Astrocyte (in vitro differentiated cells and primary cell): Measurements from ENCODE around the gene HAUS8. TPM values are rescaled to one million over a fixed set of nuclear protein-coding genes. Genes with fewer than 3 reads are reported as not detected.

ENCODE experiments used
- DNase-seq: peaks from one replicate; pipeline ENCODE4 v3.0.0-alpha.2; 2010; ENCODE audit warnings: low read depth
- FAIRE-seq: peaks from 2 replicates; lab custom pipeline; 2011; peaks lifted over from hg19 to GRCh38; lab: Jason Lieb, UNC
- H2AFZ ChIP-seq: 2 replicates; pipeline ENCODE4 v1.6.0; 2012; ENCODE audit warnings: low read depth, low read length, inconsistent platforms
- H3K27ac ChIP-seq: 2 replicates; pipeline ENCODE4 v1.5.1; 2011; ENCODE audit warnings: low read depth, low read length, inconsistent platforms
- H3K27me3 ChIP-seq: 2 replicates; pipeline ENCODE4 v1.6.0; 2011; ENCODE audit warnings: low read length, inconsistent platforms; ENCODE audit not compliant: insufficient read depth
- H3K36me3 ChIP-seq: 2 replicates; pipeline ENCODE4 v1.5.1; 2011; ENCODE audit warnings: low read length, inconsistent platforms; ENCODE audit not compliant: insufficient read depth
- H3K4me1 ChIP-seq: 2 replicates; pipeline ENCODE4 v1.5.1; 2011; ENCODE audit warnings: low read length, inconsistent platforms; ENCODE audit not compliant: insufficient read depth
- H3K4me2 ChIP-seq: 2 replicates; pipeline ENCODE4 v1.6.0; 2012; ENCODE audit warnings: low read length, inconsistent platforms
- H3K4me3 ChIP-seq: 2 replicates; pipeline ENCODE4 v1.5.1; 2011; ENCODE audit warnings: low read depth, mild to moderate bottlenecking, low read length, inconsistent platforms; ENCODE audit not compliant: insufficient read depth
- H3K79me2 ChIP-seq: 2 replicates; pipeline ENCODE4 v1.6.0; 2012; ENCODE audit warnings: mild to moderate bottlenecking, low read length, inconsistent platforms; ENCODE audit not compliant: insufficient read depth
- H3K9ac ChIP-seq: 2 replicates; pipeline ENCODE4 v1.6.0; 2012; ENCODE audit warnings: mild to moderate bottlenecking, low read length, inconsistent platforms
- H3K9me3 ChIP-seq: 2 replicates; pipeline ENCODE4 v1.5.1; 2012; ENCODE audit warnings: low read depth, mild to moderate bottlenecking, low read length, inconsistent platforms; ENCODE audit not compliant: insufficient read depth
- H4K20me1 ChIP-seq: 2 replicates; pipeline ENCODE4 v1.6.0; 2012; ENCODE audit warnings: low read length, inconsistent platforms; ENCODE audit not compliant: insufficient read depth
- H3K27ac Mint-ChIP-seq: one replicate; pipeline ENCODE4 v1.8.0; 2021; ENCODE audit warnings: mild to moderate bottlenecking, mixed read lengths; ENCODE audit not compliant: unreplicated experiment
- H3K27me3 Mint-ChIP-seq: one replicate; pipeline ENCODE4 v1.8.0; 2021; ENCODE audit warnings: low read depth, mixed read lengths; ENCODE audit not compliant: unreplicated experiment
- H3K36me3 Mint-ChIP-seq: one replicate; pipeline ENCODE4 v1.8.0; 2021; ENCODE audit warnings: low read depth, mixed read lengths; ENCODE audit not compliant: unreplicated experiment
- H3K4me1 Mint-ChIP-seq: one replicate; pipeline ENCODE4 v1.8.0; 2021; ENCODE audit warnings: low read depth, mixed read lengths; ENCODE audit not compliant: unreplicated experiment
- H3K4me3 Mint-ChIP-seq: one replicate; pipeline ENCODE4 v1.8.0; 2021; ENCODE audit warnings: mild to moderate bottlenecking, moderate library complexity, mixed read lengths; ENCODE audit not compliant: unreplicated experiment
- H3K9me3 Mint-ChIP-seq: one replicate; pipeline ENCODE4 v1.8.0; 2021; ENCODE audit warnings: mild to moderate bottlenecking, mixed read lengths; ENCODE audit not compliant: unreplicated experiment
- EZH2 ChIP-seq: IDR thresholded peaks from 2 replicates; pipeline ENCODE4 v1.6.1; 2012; ENCODE audit warnings: mild to moderate bottlenecking, low read length, inconsistent platforms; ENCODE audit not compliant: insufficient read depth
- total RNA-seq: library from RNA; stranded (reverse); gene quantifications from 2 replicates; pipeline ENCODE4 v1.2.1, GENCODE V29; 2021
- TF ChIP-seq, protein P1 (sequence below): IDR thresholded peaks from 2 replicates; pipeline ENCODE4 v1.5.1; 2011; ENCODE audit warnings: low read depth, mild to moderate bottlenecking, inconsistent platforms, low read length, moderate library complexity; ENCODE audit not compliant: insufficient read depth

Gene HAUS8
- total RNA-seq, 1 donor from 2014 or later = 5.6 TPM

DNA sequence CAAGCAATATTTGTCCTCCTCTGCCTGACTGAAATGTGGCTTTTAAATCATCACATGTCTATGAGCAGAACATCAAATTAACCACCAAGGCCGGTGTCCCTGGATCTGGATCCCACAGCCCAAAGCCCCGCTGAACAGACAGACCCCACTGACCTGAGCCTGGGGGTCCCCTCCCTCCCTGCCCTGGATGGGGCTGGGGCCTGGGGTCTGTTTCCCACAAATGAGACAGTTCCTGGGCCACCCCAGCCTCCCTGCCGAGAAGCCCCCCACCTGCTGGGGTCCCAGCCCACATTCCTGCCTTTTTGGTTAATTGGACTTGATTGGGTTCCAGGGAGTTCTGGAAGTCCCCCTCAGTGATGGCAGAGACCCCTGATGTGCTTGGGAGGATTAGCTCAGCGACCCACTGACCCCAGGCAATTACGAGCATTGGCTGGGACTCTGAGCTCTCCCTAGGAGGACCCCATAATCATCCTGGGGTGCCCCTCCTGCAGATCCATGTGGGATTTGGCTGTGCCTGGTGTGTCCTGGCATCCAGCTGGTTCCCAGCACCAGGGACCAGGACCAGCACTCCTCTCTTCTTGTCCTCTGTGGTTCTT is 29.2 kb downstream of the HAUS8 start:
- H2AFZ ChIP-seq = no peak overlapping the region
- H3K4me1 ChIP-seq = peaks cover 4% of the 10 kb centered on the region
- H3K9me3 ChIP-seq = no peaks in the 10 kb centered on the region
- Mint-ChIP-seq H3K36me3 (peaks cover under 1% of the 10 kb centered on the region), H3K4me1 (peaks cover 4% of the 10 kb centered on the region), H3K27ac (no peak overlapping the region), H3K27me3 (peaks cover 11% of the 10 kb centered on the region), H3K4me3 (no peak overlapping the region), H3K9me3 (no peaks in the 10 kb centered on the region)
- no peak for DNase-seq
- no peak overlapping the region for H3K27ac ChIP-seq
- no peaks in the 10 kb centered on the region for H3K79me2 ChIP-seq
- no peak overlapping the region for H3K9ac ChIP-seq
- no peak overlapping the region for H3K4me3 ChIP-seq
- H3K4me2 ChIP-seq = no peak overlapping the region
- no peaks in the 10 kb centered on the region for H3K36me3 ChIP-seq
- peaks cover 7% of the 10 kb centered on the region for H3K27me3 ChIP-seq
- no peak for TF ChIP-seq EZH2
- TF ChIP-seq, protein P1, sequence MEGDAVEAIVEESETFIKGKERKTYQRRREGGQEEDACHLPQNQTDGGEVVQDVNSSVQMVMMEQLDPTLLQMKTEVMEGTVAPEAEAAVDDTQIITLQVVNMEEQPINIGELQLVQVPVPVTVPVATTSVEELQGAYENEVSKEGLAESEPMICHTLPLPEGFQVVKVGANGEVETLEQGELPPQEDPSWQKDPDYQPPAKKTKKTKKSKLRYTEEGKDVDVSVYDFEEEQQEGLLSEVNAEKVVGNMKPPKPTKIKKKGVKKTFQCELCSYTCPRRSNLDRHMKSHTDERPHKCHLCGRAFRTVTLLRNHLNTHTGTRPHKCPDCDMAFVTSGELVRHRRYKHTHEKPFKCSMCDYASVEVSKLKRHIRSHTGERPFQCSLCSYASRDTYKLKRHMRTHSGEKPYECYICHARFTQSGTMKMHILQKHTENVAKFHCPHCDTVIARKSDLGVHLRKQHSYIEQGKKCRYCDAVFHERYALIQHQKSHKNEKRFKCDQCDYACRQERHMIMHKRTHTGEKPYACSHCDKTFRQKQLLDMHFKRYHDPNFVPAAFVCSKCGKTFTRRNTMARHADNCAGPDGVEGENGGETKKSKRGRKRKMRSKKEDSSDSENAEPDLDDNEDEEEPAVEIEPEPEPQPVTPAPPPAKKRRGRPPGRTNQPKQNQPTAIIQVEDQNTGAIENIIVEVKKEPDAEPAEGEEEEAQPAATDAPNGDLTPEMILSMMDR = no peak
- FAIRE-seq = no peak
- no peaks in the 10 kb centered on the region for H4K20me1 ChIP-seq

DNA sequence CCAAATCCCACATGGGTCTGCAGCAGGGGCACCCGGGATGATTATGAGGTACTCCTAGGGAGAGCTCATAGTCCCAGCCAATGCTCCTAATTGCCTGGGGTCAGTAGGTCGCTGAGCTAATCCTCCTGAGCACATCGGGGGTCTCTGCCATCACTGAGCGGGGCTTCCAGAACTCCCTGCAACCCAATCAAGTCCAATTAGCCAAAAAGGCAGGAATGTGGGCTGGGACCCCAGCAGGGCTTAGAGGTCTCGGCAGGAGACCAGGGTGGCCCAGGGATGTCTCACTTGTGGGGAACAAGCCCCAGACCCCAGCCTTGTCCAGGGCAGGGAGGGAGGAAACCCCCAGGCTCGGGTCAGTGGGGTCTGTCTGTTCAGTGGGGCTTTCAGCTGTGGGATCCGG is 31.5 kb downstream of the HAUS8 start:
- no peak for FAIRE-seq

DNA sequence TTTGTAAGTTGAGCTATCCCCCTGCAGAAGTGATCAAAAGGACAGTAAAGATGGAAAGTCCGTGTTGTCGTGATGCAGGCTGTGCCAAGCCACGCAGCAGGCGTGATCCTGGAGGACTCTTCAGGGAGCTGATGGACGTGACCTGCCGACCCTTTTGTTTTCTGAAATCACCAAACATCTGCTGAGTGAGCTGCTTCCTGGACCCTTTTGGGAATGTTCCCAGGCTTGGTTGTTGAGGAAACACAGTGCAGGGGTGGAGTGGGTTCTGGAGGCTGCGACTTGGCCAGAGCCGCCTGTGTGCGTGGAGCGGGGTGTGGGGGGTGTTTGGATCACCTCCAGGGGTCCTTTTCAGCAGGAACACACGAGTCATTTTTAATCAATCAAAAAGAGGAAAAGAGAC is 33.3 kb downstream of the HAUS8 start:
- TF ChIP-seq, protein P1 = no peak
- TF ChIP-seq EZH2 = no peak
- no peaks in the 10 kb centered on the region for H3K9me3 Mint-ChIP-seq
- H3K9me3 ChIP-seq = no peaks in the 10 kb centered on the region
- no peak overlapping the region for H3K4me3 Mint-ChIP-seq
- no peak overlapping the region for H2AFZ ChIP-seq
- H3K27ac ChIP-seq = no peak overlapping the region
- H3K27me3 ChIP-seq = peaks cover 10% of the 10 kb centered on the region
- no peak overlapping the region for H3K4me3 ChIP-seq
- no peaks in the 10 kb centered on the region for H3K79me2 ChIP-seq
- H3K36me3 Mint-ChIP-seq = no peaks in the 10 kb centered on the region
- no peaks in the 10 kb centered on the region for H4K20me1 ChIP-seq
- H3K4me2 ChIP-seq = no peak overlapping the region
- H3K36me3 ChIP-seq = no peaks in the 10 kb centered on the region
- H3K4me1 Mint-ChIP-seq = peaks cover 4% of the 10 kb centered on the region
- FAIRE-seq (no peak), DNase-seq (no peak)
- no peak overlapping the region for H3K9ac ChIP-seq
- H3K27ac Mint-ChIP-seq = no peak overlapping the region
- H3K27me3 Mint-ChIP-seq = peaks cover 29% of the 10 kb centered on the region
- no peaks in the 10 kb centered on the region for H3K4me1 ChIP-seq

More for the DNA sequence above, 31.5 kb downstream of the HAUS8 start:
- no peaks in the 10 kb centered on the region for H3K36me3 ChIP-seq
- no peak overlapping the region for H3K27ac ChIP-seq
- no peak overlapping the region for H3K4me2 ChIP-seq
- H3K9me3 Mint-ChIP-seq = no peaks in the 10 kb centered on the region
- H3K27me3 ChIP-seq = peaks cover 10% of the 10 kb centered on the region
- no peak overlapping the region for H3K9ac ChIP-seq
- no peaks in the 10 kb centered on the region for H3K9me3 ChIP-seq
- no peaks in the 10 kb centered on the region for H3K36me3 Mint-ChIP-seq
- no peak for DNase-seq
- H3K79me2 ChIP-seq = no peaks in the 10 kb centered on the region
- no peaks in the 10 kb centered on the region for H4K20me1 ChIP-seq
- H3K27me3 Mint-ChIP-seq = peaks cover 22% of the 10 kb centered on the region
- no peaks in the 10 kb centered on the region for H3K4me1 ChIP-seq
- H2AFZ ChIP-seq = no peak overlapping the region
- H3K4me3 Mint-ChIP-seq = no peak overlapping the region
- no peak overlapping the region for H3K4me3 ChIP-seq
- H3K27ac Mint-ChIP-seq = no peak overlapping the region
- TF ChIP-seq, protein P1 = no peak
- TF ChIP-seq EZH2 = no peak
- peaks cover 4% of the 10 kb centered on the region for H3K4me1 Mint-ChIP-seq
